Chondrocyte (in vitro differentiated cells): ENCODE measurements around the gene LIPE. TPM values are rescaled to one million over a fixed set of nuclear protein-coding genes. Genes with fewer than 3 reads are reported as not detected.

Experiments used
- DNase-seq: peaks from one replicate; pipeline ENCODE4 v3.0.0; 2021; ENCODE audit warnings: mixed read lengths, low spot score
- H3K27ac Mint-ChIP-seq: one replicate; pipeline ENCODE4 v1.8.0; 2021; ENCODE audit warnings: mild to moderate bottlenecking, moderate library complexity, mixed read lengths; ENCODE audit not compliant: unreplicated experiment
- H3K27me3 Mint-ChIP-seq: 2 replicates; pipeline ENCODE4 v1.8.0; 2021; ENCODE audit warnings: low read depth, mixed read lengths
- H3K36me3 Mint-ChIP-seq: 2 replicates; pipeline ENCODE4 v1.8.0; 2021; ENCODE audit warnings: low read depth, mixed read lengths
- H3K4me1 Mint-ChIP-seq: 2 replicates; pipeline ENCODE4 v1.8.0; 2021; ENCODE audit warnings: low read depth, mild to moderate bottlenecking, mixed read lengths
- H3K4me3 Mint-ChIP-seq: one replicate; pipeline ENCODE4 v1.8.0; 2021; ENCODE audit warnings: mild to moderate bottlenecking, moderate library complexity, mixed read lengths; ENCODE audit not compliant: unreplicated experiment
- H3K9me3 Mint-ChIP-seq: 2 replicates; pipeline ENCODE4 v1.8.0; 2021; ENCODE audit warnings: low read depth, mixed read lengths
- long read RNA-seq: library from polyadenylated mRNA; stranded (forward); transcript quantifications from one replicate; pipeline ENCODE4 v2.0.0, GENCODE V29; 2021
- total RNA-seq: library from RNA; stranded (reverse); gene quantifications from 3 replicates; pipeline ENCODE4 v1.2.1, GENCODE V29; 2021
- TF ChIP-seq, protein P1 (sequence below): fragments of 200-600 bp; sonication (generic); IDR thresholded peaks from 2 replicates; pipeline ENCODE4 v1.5.0; 2021; ENCODE audit warnings: antibody characterized with exemption, mild to moderate bottlenecking, moderate library complexity

Gene LIPE, protein sequence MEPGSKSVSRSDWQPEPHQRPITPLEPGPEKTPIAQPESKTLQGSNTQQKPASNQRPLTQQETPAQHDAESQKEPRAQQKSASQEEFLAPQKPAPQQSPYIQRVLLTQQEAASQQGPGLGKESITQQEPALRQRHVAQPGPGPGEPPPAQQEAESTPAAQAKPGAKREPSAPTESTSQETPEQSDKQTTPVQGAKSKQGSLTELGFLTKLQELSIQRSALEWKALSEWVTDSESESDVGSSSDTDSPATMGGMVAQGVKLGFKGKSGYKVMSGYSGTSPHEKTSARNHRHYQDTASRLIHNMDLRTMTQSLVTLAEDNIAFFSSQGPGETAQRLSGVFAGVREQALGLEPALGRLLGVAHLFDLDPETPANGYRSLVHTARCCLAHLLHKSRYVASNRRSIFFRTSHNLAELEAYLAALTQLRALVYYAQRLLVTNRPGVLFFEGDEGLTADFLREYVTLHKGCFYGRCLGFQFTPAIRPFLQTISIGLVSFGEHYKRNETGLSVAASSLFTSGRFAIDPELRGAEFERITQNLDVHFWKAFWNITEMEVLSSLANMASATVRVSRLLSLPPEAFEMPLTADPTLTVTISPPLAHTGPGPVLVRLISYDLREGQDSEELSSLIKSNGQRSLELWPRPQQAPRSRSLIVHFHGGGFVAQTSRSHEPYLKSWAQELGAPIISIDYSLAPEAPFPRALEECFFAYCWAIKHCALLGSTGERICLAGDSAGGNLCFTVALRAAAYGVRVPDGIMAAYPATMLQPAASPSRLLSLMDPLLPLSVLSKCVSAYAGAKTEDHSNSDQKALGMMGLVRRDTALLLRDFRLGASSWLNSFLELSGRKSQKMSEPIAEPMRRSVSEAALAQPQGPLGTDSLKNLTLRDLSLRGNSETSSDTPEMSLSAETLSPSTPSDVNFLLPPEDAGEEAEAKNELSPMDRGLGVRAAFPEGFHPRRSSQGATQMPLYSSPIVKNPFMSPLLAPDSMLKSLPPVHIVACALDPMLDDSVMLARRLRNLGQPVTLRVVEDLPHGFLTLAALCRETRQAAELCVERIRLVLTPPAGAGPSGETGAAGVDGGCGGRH
- 3.6 to 3.9 TPM (median 3.8 TPM) in 3 replicates for total RNA-seq
- long read RNA-seq: 0 reads

DNA sequence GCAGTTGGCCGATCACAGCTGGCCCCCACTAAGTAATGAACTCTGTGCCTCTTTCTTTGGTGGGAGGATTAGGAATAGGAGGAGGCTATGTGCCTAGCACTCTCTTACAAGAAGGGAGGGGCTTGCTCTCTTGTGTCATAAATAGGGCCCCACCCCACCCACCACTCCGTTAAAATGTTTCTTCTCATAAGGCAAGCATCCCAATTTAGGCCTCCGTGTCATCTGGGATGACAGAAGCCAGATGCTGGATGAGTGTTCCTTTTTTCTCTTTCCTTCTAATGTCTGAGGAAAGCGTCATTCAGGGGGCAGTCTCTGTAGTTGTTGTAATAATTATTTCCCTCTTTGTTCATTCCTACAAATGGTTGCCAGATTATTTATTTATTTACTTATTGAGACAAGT lies at the start of gene LIPE:
LIPE (minus strand) TSS at position 76 of the 400 bp plus-strand sequence. CDS start 239 bp downstream, outside the sequence.
- Mint-ChIP-seq H3K36me3 (no peaks in the 10 kb centered on the region), H3K27ac (no peak within 1 kb of the TSS), H3K9me3 (no peaks in the 10 kb centered on the region), H3K4me3 (no peak within 1 kb of the TSS), H3K4me1 (peaks cover 7% of the 10 kb centered on the region), H3K27me3 (no peaks in the 10 kb centered on the region)
- DNase-seq: no peak
- TF ChIP-seq, protein P1, sequence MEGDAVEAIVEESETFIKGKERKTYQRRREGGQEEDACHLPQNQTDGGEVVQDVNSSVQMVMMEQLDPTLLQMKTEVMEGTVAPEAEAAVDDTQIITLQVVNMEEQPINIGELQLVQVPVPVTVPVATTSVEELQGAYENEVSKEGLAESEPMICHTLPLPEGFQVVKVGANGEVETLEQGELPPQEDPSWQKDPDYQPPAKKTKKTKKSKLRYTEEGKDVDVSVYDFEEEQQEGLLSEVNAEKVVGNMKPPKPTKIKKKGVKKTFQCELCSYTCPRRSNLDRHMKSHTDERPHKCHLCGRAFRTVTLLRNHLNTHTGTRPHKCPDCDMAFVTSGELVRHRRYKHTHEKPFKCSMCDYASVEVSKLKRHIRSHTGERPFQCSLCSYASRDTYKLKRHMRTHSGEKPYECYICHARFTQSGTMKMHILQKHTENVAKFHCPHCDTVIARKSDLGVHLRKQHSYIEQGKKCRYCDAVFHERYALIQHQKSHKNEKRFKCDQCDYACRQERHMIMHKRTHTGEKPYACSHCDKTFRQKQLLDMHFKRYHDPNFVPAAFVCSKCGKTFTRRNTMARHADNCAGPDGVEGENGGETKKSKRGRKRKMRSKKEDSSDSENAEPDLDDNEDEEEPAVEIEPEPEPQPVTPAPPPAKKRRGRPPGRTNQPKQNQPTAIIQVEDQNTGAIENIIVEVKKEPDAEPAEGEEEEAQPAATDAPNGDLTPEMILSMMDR: no peak

DNA sequence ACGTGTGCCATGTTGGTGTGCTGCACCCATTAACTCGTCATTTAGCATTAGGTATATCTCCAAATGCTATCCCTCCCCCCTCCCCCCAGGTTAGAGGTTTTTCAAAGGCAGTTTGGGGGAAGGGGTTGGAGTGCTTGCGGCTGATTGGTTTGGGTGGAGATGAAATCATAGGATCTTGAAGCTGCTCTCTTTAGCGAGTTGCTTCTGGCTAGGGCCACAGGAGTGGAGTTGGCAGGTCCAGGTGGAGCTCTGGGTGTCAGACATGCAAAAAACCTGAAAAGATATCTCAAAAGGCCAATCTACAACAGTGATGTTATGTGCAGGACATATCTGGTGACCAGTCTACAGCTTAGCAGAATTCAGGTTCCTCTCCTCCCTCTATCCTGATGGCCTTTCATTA lies 48.2 kb upstream of the LIPE start:
- H3K9me3 Mint-ChIP-seq: no peaks in the 10 kb centered on the region
- H3K4me3 Mint-ChIP-seq: no peak overlapping the region
- TF ChIP-seq, protein P1: no peak
- no peak overlapping the region for H3K27ac Mint-ChIP-seq
- peaks cover 11% of the 10 kb centered on the region for H3K27me3 Mint-ChIP-seq
- H3K4me1 Mint-ChIP-seq: no peaks in the 10 kb centered on the region
- no peak for DNase-seq
- peaks cover 2% of the 10 kb centered on the region for H3K36me3 Mint-ChIP-seq

DNA sequence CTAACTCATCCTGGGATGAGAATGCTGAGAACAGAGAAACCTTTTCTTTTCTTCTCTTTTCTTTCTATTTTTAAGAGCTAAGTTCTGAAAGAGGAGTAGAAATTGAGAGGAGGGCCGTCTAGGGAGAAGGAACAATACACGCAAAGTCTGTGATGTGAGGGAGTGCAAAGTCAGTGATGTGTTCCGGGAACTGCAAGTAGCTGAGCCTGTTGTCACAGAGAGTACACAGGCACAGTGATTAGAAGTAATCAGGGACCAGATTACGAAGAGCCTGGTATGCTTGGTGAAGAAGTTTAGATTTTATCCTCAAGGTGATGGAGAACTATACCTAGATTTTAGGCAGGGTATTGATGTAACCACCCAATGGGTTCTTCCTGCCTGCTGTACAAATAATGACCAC lies 47.6 kb upstream of the LIPE start:
- Mint-ChIP-seq H3K27ac (no peak overlapping the region), H3K4me3 (no peak overlapping the region), H3K36me3 (peaks cover 2% of the 10 kb centered on the region), H3K9me3 (no peaks in the 10 kb centered on the region), H3K27me3 (peaks cover 11% of the 10 kb centered on the region), H3K4me1 (no peaks in the 10 kb centered on the region)
- TF ChIP-seq, protein P1: no peak
- DNase-seq: no peak

DNA sequence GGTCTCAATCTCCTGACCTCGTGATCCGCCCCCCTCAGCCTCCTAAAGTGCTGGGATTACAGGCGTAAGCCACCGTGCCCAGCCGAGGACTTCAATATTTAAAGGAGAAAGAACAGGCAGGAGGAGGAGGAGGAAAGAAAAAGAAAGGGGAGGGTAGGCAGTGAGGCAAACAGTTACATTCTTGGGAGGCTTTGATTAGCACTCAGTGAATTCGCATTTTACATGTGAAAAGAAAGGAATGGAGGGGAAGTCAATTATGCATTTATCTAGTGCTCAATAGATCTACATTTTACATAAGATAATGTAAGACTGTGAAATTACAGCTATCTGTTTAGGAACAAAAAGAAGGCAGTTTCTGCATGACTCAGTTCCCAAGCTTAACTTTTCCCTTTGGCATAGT lies 46.5 kb upstream of the LIPE start:
- H3K4me3 Mint-ChIP-seq: no peak overlapping the region
- no peak overlapping the region for H3K27ac Mint-ChIP-seq
- peaks cover 11% of the 10 kb centered on the region for H3K27me3 Mint-ChIP-seq

More for the DNA sequence above, 46.5 kb upstream of the LIPE start:
- Mint-ChIP-seq H3K9me3 (no peaks in the 10 kb centered on the region), H3K4me1 (no peaks in the 10 kb centered on the region), H3K36me3 (no peaks in the 10 kb centered on the region)
- DNase-seq: no peak
- TF ChIP-seq, protein P1: no peak
